HCT116 (cell line): ENCODE results near the gene BEST4. TPM values are rescaled to one million over a fixed set of nuclear protein-coding genes. Genes with fewer than 3 reads are reported as not detected.

ENCODE experiments used
- ATAC-seq: fragments of 200-7000 bp; cut with Tn5 transposase; 2 replicates; pipeline ENCODE4 v1.9.1; 2020; ENCODE audit warnings: mild to moderate bottlenecking, moderate library complexity
- BruUV-seq: library from RNA; stranded (reverse); fragments of 400-500 nt; replicated peaks from 2 replicates; lab custom pipeline; 2021; lab: Mats Ljungman, UMichigan
- CTCF ChIA-PET: fragments of 300-600 bp; sonication (Branson Sonifier 250); formaldehyde crosslinking; loops from one replicate; lab custom pipeline; 2021; ENCODE audit warnings: antibody characterized with exemption; lab: Charles Lee
- POLR2A ChIA-PET: fragments of 300-600, 350-600 bp; sonication (Branson Sonifier 250); formaldehyde crosslinking; loops from one replicate; lab custom pipeline; 2021; ENCODE audit warnings: antibody characterized with exemption; lab: Charles Lee
- RAD21 ChIA-PET, 2 experiments: fragments of 300-600 bp; sonication (Branson Sonifier 250); formaldehyde crosslinking; loops; one replicate each; lab custom pipeline; 2023; ENCODE audit warnings: low total read pairs in 2 of 2; ENCODE audit not compliant: uncharacterized antibody in 2 of 2, unreplicated experiment in 2 of 2, low non-redundant PET in 1 of 2; lab: Charles Lee
- DNase-seq: peaks from one replicate; pipeline ENCODE4 v3.0.0-alpha.2; 2010; ENCODE audit warnings: low read depth, low spot score
- H2AFZ ChIP-seq: fragments of 200-600 bp; shearing (Covaris generic), sonication (generic); 2 replicates; pipeline ENCODE4 v1.6.1; 2017; ENCODE audit warnings: low read depth, mixed run types, mixed read lengths, antibody characterized with exemption, low read length; ENCODE audit not compliant: poor library complexity, severe bottlenecking
- H3K27ac ChIP-seq: 2 replicates; pipeline ENCODE4 v1.5.1; 2012; ENCODE audit warnings: low read depth, low read length
- H3K27me3 ChIP-seq: fragments of 200-600 bp; sonication (generic); 2 replicates; pipeline ENCODE4 v1.6.1; 2016; ENCODE audit warnings: mixed run types, low read length, mixed read lengths; ENCODE audit not compliant: insufficient read depth
- H3K36me3 ChIP-seq, 2 experiments: fragments of 200-500 bp in 1 of 2; fragments of 200-600 bp in 1 of 2; sonication (Bioruptor generic) in 1 of 2; sonication (generic) in 1 of 2; 2 replicates each; pipeline versions ENCODE4 v1.5.1 to v1.6.1; 2014 to 2016; ENCODE audit warnings: low read length in 2 of 2, inconsistent platforms in 1 of 2, mixed read lengths in 1 of 2, mixed run types in 1 of 2; ENCODE audit not compliant: insufficient read depth in 2 of 2, control insufficient read depth in 1 of 2
- H3K4me1 ChIP-seq, 2 experiments: fragments of 200-600 bp in 1 of 2; sonication (generic) in 1 of 2; 2 replicates each; pipeline versions ENCODE4 v1.5.1 to v1.6.1; 2012 to 2017; ENCODE audit warnings: low read length in 2 of 2, inconsistent platforms in 1 of 2, mild to moderate bottlenecking in 1 of 2, mixed read lengths in 1 of 2, mixed run types in 1 of 2, moderate library complexity in 1 of 2; ENCODE audit not compliant: insufficient read depth in 2 of 2, control insufficient read depth in 1 of 2
- H3K4me2 ChIP-seq: fragments of 200-600 bp; sonication (generic); 2 replicates; pipeline ENCODE4 v1.6.1; 2017; ENCODE audit warnings: mixed run types, low read length, mixed read lengths
- H3K4me3 ChIP-seq, 2 experiments: fragments of 200-600 bp in 1 of 2; sonication (generic) in 1 of 2; replicated peaks in 1 of 2; 2 replicates each; pipeline ENCODE4 v1.5.1; 2011 to 2016; ENCODE audit warnings: low read length in 2 of 2, control low read depth in 1 of 2, low read depth in 1 of 2, mild to moderate bottlenecking in 1 of 2, mixed read lengths in 1 of 2, mixed run types in 1 of 2
- H3K79me2 ChIP-seq: fragments of 200-600 bp; sonication (generic); 2 replicates; pipeline ENCODE4 v1.6.1; 2017; ENCODE audit warnings: mild to moderate bottlenecking, mixed run types, low read length, moderate library complexity, mixed read lengths; ENCODE audit not compliant: insufficient read depth
- H3K9ac ChIP-seq: fragments of 200-600 bp; sonication (generic); 2 replicates; pipeline ENCODE4 v1.6.1; 2016; ENCODE audit warnings: low read length, mixed read lengths
- H3K9me2 ChIP-seq: fragments of 200-600 bp; sonication (generic), shearing (Covaris generic); 2 replicates; pipeline ENCODE4 v1.6.1; 2017; ENCODE audit warnings: mixed run types, mild to moderate bottlenecking, moderate library complexity; ENCODE audit not compliant: insufficient read depth
- H3K9me3 ChIP-seq, 2 experiments: fragments of 200-500 bp in 1 of 2; fragments of 200-600 bp in 1 of 2; sonication (Bioruptor generic) in 1 of 2; sonication (generic) in 1 of 2; 2 replicates each; pipeline ENCODE4 v1.6.1; 2014 to 2017; ENCODE audit warnings: low read length in 2 of 2, mixed read lengths in 2 of 2, inconsistent platforms in 1 of 2, low read depth in 1 of 2, mild to moderate bottlenecking in 1 of 2, mixed run types in 1 of 2, moderate library complexity in 1 of 2; ENCODE audit not compliant: control insufficient read depth in 1 of 2, insufficient read depth in 1 of 2
- H4K20me1 ChIP-seq: fragments of 200-600 bp; sonication (generic), shearing (Covaris generic); 2 replicates; pipeline ENCODE4 v1.6.1; 2017; ENCODE audit warnings: mixed run types, mild to moderate bottlenecking, moderate library complexity; ENCODE audit not compliant: insufficient read depth
- ATF3 ChIP-seq: IDR thresholded peaks from 2 replicates; pipeline ENCODE4 v1.6.1; 2012
- CBX3 ChIP-seq: IDR thresholded peaks from 2 replicates; pipeline ENCODE4 v1.6.1; 2012; ENCODE audit warnings: low read depth
- CTCF ChIP-seq, 3 experiments: fragments of 200-600 bp in 1 of 3; sonication (generic) in 1 of 3; IDR thresholded peaks in 2 of 3; conservative IDR thresholded peaks in 1 of 3; 2 replicates each; pipeline ENCODE4 v1.5.1; 2012 to 2017; ENCODE audit warnings: low read depth in 2 of 3, low read length in 2 of 3, antibody characterized with exemption in 1 of 3, borderline replicate concordance in 1 of 3, control low read depth in 1 of 3, mild to moderate bottlenecking in 1 of 3, mixed read lengths in 1 of 3, mixed run types in 1 of 3, moderate library complexity in 1 of 3; ENCODE audit not compliant: insufficient read depth in 1 of 3
- EGR1 ChIP-seq: IDR thresholded peaks from 2 replicates; pipeline ENCODE4 v1.6.1; 2012; ENCODE audit warnings: low read depth
- ELF1 ChIP-seq: IDR thresholded peaks from 2 replicates; pipeline ENCODE4 v1.6.1; 2012; ENCODE audit warnings: low read depth, borderline replicate concordance
- EZH2phosphoT487 ChIP-seq: fragments of 200-600 bp; IDR thresholded peaks from 2 replicates; pipeline ENCODE4 v1.6.1; 2018; ENCODE audit warnings: antibody characterized with exemption, borderline replicate concordance
- FOSL1 ChIP-seq: IDR thresholded peaks from 2 replicates; pipeline ENCODE4 v1.6.1; 2012; ENCODE audit warnings: low read depth
- RAD21 ChIP-seq: IDR thresholded peaks from 2 replicates; pipeline ENCODE4 v1.6.1; 2012; ENCODE audit warnings: low read depth, mild to moderate bottlenecking
- ZBTB33 ChIP-seq: IDR thresholded peaks from 2 replicates; pipeline ENCODE4 v1.6.1; 2011; ENCODE audit warnings: mild to moderate bottlenecking, low read length, moderate library complexity; ENCODE audit not compliant: insufficient replicate concordance; ENCODE audit errors: extremely low read depth
- ZFX ChIP-seq: fragments of 450-650 bp; IDR thresholded peaks from 2 replicates; pipeline ENCODE4 v1.6.1; 2017
- ZNF274 ChIP-seq: fragments of 200-500 bp; sonication (Bioruptor generic); IDR thresholded peaks from 2 replicates; pipeline ENCODE4 v1.6.1; 2014; ENCODE audit warnings: mild to moderate bottlenecking, low read depth, low read length, inconsistent platforms
- intact Hi-C: fragments of 100-400 bp; cut with micrococcal nuclease; formaldehyde crosslinking; loops from 2 replicates; pipeline ENCODE4 v1.10.0; 2022
- total RNA-seq: library from RNA; stranded (reverse); gene quantifications from one replicate; pipeline ENCODE4 v1.2.1, GENCODE V29; 2021; ENCODE audit not compliant: unreplicated experiment

BEST4 gene
- total RNA-seq, 1 experiment from 2014 or later, result 0.52 TPM

- DNase-seq, result no peak
- peak overlapping the region; percentile 30 to 32 for H3K4me3 ChIP-seq
These were observed 21.3 kb upstream of the BEST4 start for GRCh38 chr1:44808938-44809917.

More at GRCh38 chr1:44808938-44809917, 21.3 kb upstream of the BEST4 start:
- H4K20me1 ChIP-seq, result no peaks in the 10 kb centered on the region
- H3K9ac ChIP-seq, result peak overlapping the region; percentile 73
- intact Hi-C loops, result no loop called here
- H2AFZ ChIP-seq, result no peak overlapping the region
- H3K9me2 ChIP-seq, result no peaks in the 10 kb centered on the region
- ChIA-PET CTCF (interaction anchor here (1.2 to 2.3 kb wide), 4 partner anchors 8 to 24 kb away, joined by 3 to 10 read pairs (median 5); partner anchors contain the start of gene PLK3), RAD21 (interaction anchor here in 1 of 2 experiments (1.0 kb wide), 1 partner anchor 9 kb away, joined by 3 read pairs; the partner anchor contains the start of gene PLK3), POLR2A (interaction anchor here (0.8 to 8.0 kb wide), 9 partner anchors 8 to 88 kb away, joined by 3 to 200 read pairs (median 7); partner anchors contain the start of genes PLK3 and RNU5D-1)
- no peaks in the 10 kb centered on the region for H3K27me3 ChIP-seq
- TF ChIP-seq ELF1 (no peak), RAD21 (no peak), ATF3 (no peak), FOSL1 (no peak), ZBTB33 (no peak), CTCF (IDR thresholded peaks at IDR 0.05 in 2 of 3, conservative IDR thresholded peaks at IDR 0.05 in 1 of 3; ENCODE audit: borderline replicate concordance in 1 of 3, insufficient read depth in 1 of 3, low read depth in 2 of 3, low read length in 2 of 3) (no peak), CBX3 (no peak), EZH2phosphoT487 (no peak), ZNF274 (no peak), ZFX (no peak), EGR1 (no peak)
- no TSS peak for BruUV-seq
- H3K4me1 ChIP-seq, result peaks cover 58 to 78% of the 10 kb centered on the region in 2 experiments
- H3K79me2 ChIP-seq, result peaks cover 13% of the 10 kb centered on the region; the same call in 1 of the 2 replicates
- H3K4me2 ChIP-seq, result peak overlapping the region; percentile 68
- no peaks in the 10 kb centered on the region for H3K9me3 ChIP-seq
- H3K27ac ChIP-seq, result peak overlapping the region; percentile 98
- H3K36me3 ChIP-seq, result peaks cover 0 to 21% of the 10 kb centered on the region in 2 experiments; a peak in 2 of 4 replicates
- ATAC-seq, result no peak
